GM13976 (cell line): Measurements from ENCODE around the gene CAMSAP2.

Source experiments
- DNase-seq: peaks from one replicate; pipeline ENCODE4 v3.0.0; 2012; ENCODE audit warnings: low spot score
- in situ Hi-C: fragments of 300-500 bp; cut with MboI; formaldehyde crosslinking; loops from one replicate; pipeline ENCODE4 v1.12.0; 2022; ENCODE audit warnings: low sequenced_read_pairs, mixed read lengths, inconsistent platforms; ENCODE audit not compliant: unreplicated experiment
- TF ChIP-seq, protein P1 (sequence below): IDR thresholded peaks from 2 replicates; pipeline ENCODE4 v1.5.1; 2012; ENCODE audit warnings: borderline replicate concordance, mild to moderate bottlenecking; ENCODE audit not compliant: insufficient read depth; ENCODE audit errors: extremely low read depth, missing control alignments, control extremely low read depth

CAMSAP2 gene, protein sequence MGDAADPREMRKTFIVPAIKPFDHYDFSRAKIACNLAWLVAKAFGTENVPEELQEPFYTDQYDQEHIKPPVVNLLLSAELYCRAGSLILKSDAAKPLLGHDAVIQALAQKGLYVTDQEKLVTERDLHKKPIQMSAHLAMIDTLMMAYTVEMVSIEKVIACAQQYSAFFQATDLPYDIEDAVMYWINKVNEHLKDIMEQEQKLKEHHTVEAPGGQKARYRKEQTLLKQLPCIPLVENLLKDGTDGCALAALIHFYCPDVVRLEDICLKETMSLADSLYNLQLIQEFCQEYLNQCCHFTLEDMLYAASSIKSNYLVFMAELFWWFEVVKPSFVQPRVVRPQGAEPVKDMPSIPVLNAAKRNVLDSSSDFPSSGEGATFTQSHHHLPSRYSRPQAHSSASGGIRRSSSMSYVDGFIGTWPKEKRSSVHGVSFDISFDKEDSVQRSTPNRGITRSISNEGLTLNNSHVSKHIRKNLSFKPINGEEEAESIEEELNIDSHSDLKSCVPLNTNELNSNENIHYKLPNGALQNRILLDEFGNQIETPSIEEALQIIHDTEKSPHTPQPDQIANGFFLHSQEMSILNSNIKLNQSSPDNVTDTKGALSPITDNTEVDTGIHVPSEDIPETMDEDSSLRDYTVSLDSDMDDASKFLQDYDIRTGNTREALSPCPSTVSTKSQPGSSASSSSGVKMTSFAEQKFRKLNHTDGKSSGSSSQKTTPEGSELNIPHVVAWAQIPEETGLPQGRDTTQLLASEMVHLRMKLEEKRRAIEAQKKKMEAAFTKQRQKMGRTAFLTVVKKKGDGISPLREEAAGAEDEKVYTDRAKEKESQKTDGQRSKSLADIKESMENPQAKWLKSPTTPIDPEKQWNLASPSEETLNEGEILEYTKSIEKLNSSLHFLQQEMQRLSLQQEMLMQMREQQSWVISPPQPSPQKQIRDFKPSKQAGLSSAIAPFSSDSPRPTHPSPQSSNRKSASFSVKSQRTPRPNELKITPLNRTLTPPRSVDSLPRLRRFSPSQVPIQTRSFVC (N-terminal part only)

DNA sequence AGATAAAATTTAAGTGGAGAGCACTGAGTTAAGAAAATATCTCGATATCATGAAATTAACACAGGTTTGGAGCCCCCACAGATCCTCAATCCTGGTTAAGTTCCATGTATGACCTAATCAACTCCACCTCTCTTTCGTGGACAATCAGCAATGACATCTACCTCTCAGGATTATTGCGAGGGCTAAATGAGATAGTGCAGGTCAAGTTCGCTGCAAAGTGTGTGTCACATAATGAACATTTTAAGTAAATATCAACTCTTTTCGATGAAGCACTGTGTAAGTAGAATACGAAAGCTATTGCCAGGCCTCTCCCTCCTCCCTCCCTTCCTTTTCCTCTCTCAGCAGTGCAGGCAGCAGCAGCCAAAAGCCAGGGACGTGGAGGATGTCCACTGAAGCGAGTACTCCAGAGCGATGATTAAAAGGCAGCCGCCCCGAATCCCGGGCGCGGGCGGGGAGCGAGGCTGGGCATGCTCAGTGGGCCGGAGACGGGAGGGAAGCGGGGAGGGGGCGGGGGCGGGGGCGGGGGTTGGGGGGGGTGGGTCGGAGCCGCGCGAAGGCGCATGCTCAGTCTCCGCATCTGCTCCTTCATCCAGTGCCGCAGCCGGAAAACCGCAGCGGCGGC, at the start of gene CAMSAP2:
CAMSAP2 (plus strand) TSS at position 567 of the 622 bp plus-strand sequence. CDS start 935 bp downstream, outside the sequence.
- TF ChIP-seq, protein P1, sequence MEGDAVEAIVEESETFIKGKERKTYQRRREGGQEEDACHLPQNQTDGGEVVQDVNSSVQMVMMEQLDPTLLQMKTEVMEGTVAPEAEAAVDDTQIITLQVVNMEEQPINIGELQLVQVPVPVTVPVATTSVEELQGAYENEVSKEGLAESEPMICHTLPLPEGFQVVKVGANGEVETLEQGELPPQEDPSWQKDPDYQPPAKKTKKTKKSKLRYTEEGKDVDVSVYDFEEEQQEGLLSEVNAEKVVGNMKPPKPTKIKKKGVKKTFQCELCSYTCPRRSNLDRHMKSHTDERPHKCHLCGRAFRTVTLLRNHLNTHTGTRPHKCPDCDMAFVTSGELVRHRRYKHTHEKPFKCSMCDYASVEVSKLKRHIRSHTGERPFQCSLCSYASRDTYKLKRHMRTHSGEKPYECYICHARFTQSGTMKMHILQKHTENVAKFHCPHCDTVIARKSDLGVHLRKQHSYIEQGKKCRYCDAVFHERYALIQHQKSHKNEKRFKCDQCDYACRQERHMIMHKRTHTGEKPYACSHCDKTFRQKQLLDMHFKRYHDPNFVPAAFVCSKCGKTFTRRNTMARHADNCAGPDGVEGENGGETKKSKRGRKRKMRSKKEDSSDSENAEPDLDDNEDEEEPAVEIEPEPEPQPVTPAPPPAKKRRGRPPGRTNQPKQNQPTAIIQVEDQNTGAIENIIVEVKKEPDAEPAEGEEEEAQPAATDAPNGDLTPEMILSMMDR = no peak
- in situ Hi-C loops = loop anchor here (5.0 kb wide), 1 partner anchor 61 kb away; no protein-coding TSS in a partner anchor
- DNase-seq = peak; percentile 83

DNA sequence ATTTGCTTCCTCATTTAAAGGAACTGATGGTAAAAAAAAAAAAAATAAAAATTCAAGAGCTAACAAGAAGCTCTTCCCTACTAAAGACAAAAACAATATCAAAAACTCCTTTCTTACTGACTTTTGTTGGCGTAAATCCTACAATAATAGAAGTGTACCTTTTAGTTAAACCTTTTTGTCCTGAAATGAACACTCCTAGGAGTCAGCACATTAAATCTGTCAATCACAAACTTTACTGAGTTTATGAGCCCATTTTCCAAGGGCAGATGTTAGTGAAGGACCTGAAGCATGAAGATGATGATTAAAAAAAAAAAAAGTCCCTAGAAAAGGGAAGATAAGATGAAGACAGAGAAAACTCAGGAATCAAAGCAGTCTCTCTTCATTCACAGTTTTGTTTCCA, 46.4 kb upstream of the CAMSAP2 start:
- in situ Hi-C loops = no loop called here
- no peak for DNase-seq
- TF ChIP-seq, protein P1 = no peak

DNA sequence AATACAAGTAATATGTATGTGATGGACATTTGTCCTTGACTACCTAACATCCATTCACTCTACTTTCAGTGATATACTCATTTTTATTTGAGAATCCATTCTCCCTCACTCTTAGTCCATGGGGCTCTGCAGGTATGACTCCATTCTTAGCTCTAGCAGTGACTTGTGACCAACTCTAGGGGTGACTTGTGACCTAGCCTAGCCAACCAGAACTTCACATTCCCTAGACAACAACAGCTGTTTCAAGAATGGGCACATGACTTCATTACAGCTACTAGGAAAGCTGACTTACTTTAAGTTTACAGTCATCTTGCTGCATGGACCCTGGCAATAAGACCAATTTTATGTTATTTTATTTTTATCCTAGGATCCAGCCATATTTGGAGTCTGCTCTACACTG, 45.4 kb upstream of the CAMSAP2 start:
- TF ChIP-seq, protein P1 = no peak

DNA sequence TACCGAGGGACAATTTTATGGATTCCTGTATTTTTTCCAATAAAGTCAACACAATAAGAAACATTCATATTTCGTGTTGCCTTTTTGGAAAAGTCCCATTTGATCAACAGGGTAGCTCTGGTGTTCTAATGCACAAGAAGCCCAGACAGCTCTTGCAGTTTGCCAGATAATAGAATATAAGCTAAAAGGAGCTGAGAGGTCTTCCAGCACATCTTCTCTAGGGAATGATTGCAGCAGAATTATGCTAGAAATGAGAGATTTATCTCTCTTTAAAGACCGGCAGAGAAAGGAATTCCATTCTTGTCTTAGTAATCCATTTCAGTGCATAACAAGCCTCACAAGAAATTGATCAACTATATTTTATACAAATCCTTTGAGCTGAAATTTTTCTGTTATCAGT, 44.0 kb upstream of the CAMSAP2 start:
- TF ChIP-seq, protein P1 = no peak
- in situ Hi-C loops = no loop called here
- no peak for DNase-seq

More for the DNA sequence above, 45.4 kb upstream of the CAMSAP2 start:
- in situ Hi-C loops = no loop called here
- no peak for DNase-seq

DNA sequence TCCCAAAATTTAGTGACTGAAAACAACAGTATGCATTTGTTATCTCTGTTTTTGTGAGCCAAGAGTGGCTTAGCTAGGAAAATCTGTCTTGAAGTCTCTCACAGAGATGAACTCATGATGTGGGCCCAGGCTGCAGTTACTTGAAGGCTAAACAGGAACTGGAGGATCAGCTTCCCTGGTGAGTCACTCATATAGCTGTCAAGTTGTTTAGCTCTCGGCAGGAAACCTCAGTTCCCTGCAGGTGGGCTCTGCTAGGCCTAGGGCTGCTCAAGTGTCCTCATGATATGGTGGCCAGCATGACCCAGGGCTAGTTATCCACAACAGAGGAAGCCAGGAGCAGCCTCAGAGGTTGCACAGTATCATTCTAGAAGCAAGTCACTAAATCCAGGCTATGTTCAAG, 38.8 kb upstream of the CAMSAP2 start:
- DNase-seq = no peak
- TF ChIP-seq, protein P1 = no peak
- in situ Hi-C loops = no loop called here

DNA sequence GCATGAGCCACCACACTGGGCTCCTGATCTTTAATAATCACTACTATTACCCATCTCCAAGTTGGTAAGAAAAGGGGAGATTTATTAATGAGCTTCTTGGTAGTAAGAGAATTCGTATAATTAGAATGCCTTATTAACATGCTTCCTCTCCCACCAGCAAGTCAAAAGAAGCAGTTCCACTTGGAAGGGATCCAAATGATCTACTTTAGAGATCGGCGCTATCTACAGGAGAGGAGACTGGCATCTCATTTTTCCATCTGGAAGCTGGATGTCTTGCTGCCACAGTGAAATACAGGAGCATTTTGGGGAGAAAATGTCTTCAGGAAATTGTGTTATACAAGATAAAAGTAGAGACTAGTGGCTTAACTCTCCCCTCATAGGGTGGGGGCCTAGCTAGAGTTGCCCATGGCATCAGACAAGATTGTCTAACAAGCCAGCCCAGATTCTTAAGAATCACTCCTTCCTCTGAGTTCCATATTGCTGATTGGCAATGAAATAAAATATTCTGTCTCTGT, 33.6 kb upstream of the CAMSAP2 start:
- TF ChIP-seq, protein P1 = no peak
- DNase-seq = no peak
- in situ Hi-C loops = no loop called here
